Right atrium auricular region (tissue), 2 donors: ENCODE measurements around the gene TAAR8. TPM values are rescaled to one million over a fixed set of nuclear protein-coding genes. Genes with fewer than 3 reads are reported as not detected.
"Not testable (repeated sequence)": the region's sequence is repeated elsewhere in the genome, so short reads cannot be mapped to it uniquely, and the experiment has no call there.

Experiments used
- DNase-seq: peaks from one replicate; pipeline ENCODE4 v3.0.0-alpha.2; 2019; ENCODE audit warnings: low spot score
- H3K27ac ChIP-seq, 2 donors: fragments of 200-600 bp; sonication (generic); 1 replicate in 1 of 2; 2 replicates in 1 of 2; pipeline ENCODE4 v1.5.1; 2016 to 2019
- H3K27me3 ChIP-seq, 2 donors: fragments of 200-600 bp; sonication (generic); one replicate each; pipeline versions ENCODE4 v1.5.1 to v1.6.0; 2017 to 2019
- H3K36me3 ChIP-seq: fragments of 200-600 bp; sonication (generic); one replicate; pipeline ENCODE4 v1.5.1; 2016
- H3K4me1 ChIP-seq, 2 donors: fragments of 200-600 bp; sonication (generic); one replicate each; pipeline versions ENCODE4 v1.5.1 to v1.6.0; 2017 to 2019
- H3K4me3 ChIP-seq, 2 donors: fragments of 200-600 bp; sonication (generic); 1 replicate in 1 of 2; 2 replicates in 1 of 2; pipeline ENCODE4 v1.5.1; 2017 to 2019; ENCODE audit warnings: mild to moderate bottlenecking in 1 of 2, moderate library complexity in 1 of 2
- H3K9me3 ChIP-seq, 2 donors: fragments of 200-600 bp; sonication (generic); one replicate each; pipeline ENCODE4 v1.5.1; 2019
- total RNA-seq, 2 donors: library from RNA; depleted of rRNA; stranded (reverse); fragments of >200 nt; gene quantifications; one replicate each; pipeline ENCODE4 v1.1.0, GENCODE V29; 2016
- TF ChIP-seq, protein P1 (sequence below), 2 donors: fragments of 200-600 bp; sonication (generic); IDR thresholded peaks; one replicate each; pipeline ENCODE4 v1.5.1; 2019; ENCODE audit warnings: antibody characterized with exemption in 2 of 2

TAAR8 gene
- total RNA-seq, 2 donors from 2014 or later, result not detected

DNA sequence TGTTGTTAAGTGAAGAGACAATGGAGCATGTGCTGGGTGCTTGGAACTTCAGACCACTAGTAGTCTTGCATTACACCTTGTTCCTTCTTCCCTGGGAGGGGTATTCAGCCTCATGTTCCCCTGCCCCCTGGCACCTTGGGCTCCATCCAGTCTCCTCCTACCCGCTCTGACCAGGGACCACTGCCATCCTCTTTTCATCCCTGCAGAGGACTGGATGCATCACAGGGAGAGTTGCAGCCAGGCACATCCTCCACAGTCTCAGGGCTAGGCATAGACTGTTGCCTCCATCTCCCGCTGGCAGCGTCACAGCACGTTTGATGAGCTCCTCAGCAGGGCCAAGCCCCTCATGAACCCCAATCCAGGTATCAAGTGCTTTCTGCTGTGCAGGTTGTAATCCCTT is 1.3 kb upstream of the TAAR8 start:
- H3K27ac ChIP-seq, result no peak overlapping the region
- no peak for DNase-seq

DNA sequence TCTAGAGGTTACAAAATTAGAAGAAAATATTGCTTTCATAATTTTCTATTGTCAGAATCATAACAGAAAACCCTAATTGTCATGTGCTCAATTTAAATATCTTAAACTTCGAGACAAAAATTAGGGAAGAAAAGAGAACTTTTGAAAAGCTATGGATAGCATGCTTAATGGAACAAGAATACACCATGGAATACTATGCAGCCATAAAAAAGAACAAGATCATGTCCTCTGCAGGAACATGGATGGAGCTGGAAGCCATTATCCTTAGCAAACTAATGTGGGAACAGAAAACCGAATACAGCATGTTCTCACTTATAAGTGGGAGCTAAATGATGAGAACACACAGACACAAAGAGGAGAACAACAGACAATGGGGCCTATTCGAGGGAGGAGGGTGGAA is 7.6 kb downstream of the TAAR8 start:
- not testable (repeated sequence) for H3K36me3 ChIP-seq, DNase-seq, H3K27me3 ChIP-seq, H3K4me1 ChIP-seq, H3K27ac ChIP-seq, H3K9me3 ChIP-seq, H3K4me3 ChIP-seq

More for the DNA sequence above, 1.3 kb upstream of the TAAR8 start:
- H3K4me3 ChIP-seq, result no peak overlapping the region
- TF ChIP-seq, protein P1, sequence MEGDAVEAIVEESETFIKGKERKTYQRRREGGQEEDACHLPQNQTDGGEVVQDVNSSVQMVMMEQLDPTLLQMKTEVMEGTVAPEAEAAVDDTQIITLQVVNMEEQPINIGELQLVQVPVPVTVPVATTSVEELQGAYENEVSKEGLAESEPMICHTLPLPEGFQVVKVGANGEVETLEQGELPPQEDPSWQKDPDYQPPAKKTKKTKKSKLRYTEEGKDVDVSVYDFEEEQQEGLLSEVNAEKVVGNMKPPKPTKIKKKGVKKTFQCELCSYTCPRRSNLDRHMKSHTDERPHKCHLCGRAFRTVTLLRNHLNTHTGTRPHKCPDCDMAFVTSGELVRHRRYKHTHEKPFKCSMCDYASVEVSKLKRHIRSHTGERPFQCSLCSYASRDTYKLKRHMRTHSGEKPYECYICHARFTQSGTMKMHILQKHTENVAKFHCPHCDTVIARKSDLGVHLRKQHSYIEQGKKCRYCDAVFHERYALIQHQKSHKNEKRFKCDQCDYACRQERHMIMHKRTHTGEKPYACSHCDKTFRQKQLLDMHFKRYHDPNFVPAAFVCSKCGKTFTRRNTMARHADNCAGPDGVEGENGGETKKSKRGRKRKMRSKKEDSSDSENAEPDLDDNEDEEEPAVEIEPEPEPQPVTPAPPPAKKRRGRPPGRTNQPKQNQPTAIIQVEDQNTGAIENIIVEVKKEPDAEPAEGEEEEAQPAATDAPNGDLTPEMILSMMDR (IDR thresholded peaks at IDR 0.05), result no peak
- no peaks in the 10 kb centered on the region for H3K27me3 ChIP-seq
- no peaks in the 10 kb centered on the region for H3K36me3 ChIP-seq
- H3K4me1 ChIP-seq, result no peaks in the 10 kb centered on the region
- H3K9me3 ChIP-seq, result no peaks in the 10 kb centered on the region

DNA sequence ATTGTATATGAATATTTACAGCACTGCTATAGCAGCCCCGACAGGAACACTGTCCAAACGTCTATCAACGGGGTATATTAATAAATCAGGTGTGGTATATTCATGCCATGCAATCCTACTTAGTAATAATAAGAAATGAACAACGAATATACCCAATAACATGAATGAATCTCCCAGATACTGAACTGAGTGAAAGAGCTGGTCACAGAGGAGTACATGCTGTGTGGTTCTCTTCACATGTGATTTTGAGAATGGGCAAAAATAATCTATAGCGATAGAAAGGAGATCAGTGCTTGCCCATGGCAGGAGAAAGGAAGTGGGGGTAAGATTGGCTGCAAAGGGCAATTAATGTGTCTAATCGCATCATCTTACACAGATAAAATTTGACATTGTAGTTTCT is 13.9 kb downstream of the TAAR8 start:
- Histone ChIP-seq H3K36me3 (no peaks in the 10 kb centered on the region), H3K9me3 (no peaks in the 10 kb centered on the region), H3K27ac (no peak overlapping the region), H3K4me3 (no peak overlapping the region), H3K4me1 (no peaks in the 10 kb centered on the region), H3K27me3 (no peaks in the 10 kb centered on the region)
- no peak for DNase-seq
- TF ChIP-seq, protein P1 (IDR thresholded peaks at IDR 0.05), result no peak

DNA sequence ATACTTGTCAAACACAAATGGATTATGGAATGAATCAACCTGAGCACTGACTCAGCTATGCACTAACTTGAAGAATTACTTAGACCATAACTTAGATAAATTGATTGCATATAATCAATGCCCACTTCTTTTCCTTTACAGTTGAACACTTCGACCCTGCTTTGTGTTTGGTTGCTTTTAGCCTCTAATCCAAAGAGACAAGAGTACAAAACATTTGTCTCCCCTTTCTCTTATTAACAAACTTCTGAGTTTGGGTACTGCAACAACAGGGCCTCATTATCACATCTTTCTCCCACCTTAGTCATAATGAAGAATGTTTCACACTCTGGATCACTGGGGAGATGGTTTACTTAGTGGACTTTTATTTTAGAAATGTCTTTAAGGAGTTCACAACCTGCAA is 15.1 kb downstream of the TAAR8 start:
- no peaks in the 10 kb centered on the region for H3K36me3 ChIP-seq
- TF ChIP-seq, protein P1 (IDR thresholded peaks at IDR 0.05), result no peak
- H3K4me3 ChIP-seq, result no peak overlapping the region
- H3K27me3 ChIP-seq, result no peaks in the 10 kb centered on the region
- no peak overlapping the region for H3K27ac ChIP-seq
- H3K9me3 ChIP-seq, result no peaks in the 10 kb centered on the region
- no peak for DNase-seq
- H3K4me1 ChIP-seq, result no peaks in the 10 kb centered on the region

DNA sequence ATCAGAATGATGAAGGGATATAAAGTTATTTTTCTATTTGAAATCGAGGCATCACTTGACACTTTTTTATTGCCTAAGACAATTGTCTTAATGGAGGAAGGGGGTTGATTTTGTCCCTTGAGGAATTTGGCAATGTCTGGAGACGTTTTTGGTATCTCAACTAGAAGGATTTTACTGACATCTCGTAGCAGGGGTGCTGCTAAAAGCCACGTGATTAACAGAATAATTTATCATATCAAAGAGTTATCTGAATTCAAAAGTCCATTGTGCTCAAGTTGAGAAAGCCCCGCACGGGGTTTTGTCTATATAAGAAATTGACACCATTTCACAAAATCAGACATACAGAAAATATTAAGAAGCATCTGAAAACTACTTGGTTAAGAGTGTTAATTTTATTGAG is 16.1 kb downstream of the TAAR8 start:
- no peaks in the 10 kb centered on the region for H3K36me3 ChIP-seq
- TF ChIP-seq, protein P1 (IDR thresholded peaks at IDR 0.05), result no peak
- no peaks in the 10 kb centered on the region for H3K9me3 ChIP-seq
- no peak overlapping the region for H3K27ac ChIP-seq
- DNase-seq, result no peak
- H3K4me1 ChIP-seq, result no peaks in the 10 kb centered on the region
- no peak overlapping the region for H3K4me3 ChIP-seq
- H3K27me3 ChIP-seq, result no peaks in the 10 kb centered on the region

DNA sequence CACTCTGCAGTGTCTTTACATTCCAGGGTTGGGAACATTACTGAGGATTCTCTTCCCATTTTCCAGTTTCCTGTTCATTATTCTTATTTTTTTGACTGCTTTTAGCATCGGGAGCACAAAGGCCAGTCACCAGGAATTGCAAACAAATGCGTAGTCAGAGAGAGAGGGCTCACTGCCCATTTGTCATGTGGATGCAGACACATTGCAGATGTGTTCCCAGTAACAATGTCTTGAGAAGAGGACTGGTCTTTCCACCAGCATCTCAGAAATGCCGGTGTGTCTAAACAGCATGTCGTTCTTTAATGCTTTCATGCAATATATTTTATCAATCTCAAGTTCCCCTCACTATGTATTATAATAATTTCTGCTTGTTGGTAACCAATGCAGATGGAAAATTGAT is 16.7 kb downstream of the TAAR8 start:
- no peaks in the 10 kb centered on the region for H3K27me3 ChIP-seq
- no peak overlapping the region for H3K27ac ChIP-seq
- H3K9me3 ChIP-seq, result no peaks in the 10 kb centered on the region
- H3K4me1 ChIP-seq, result no peaks in the 10 kb centered on the region
- TF ChIP-seq, protein P1 (IDR thresholded peaks at IDR 0.05), result no peak
- no peak for DNase-seq
- H3K4me3 ChIP-seq, result no peak overlapping the region
- H3K36me3 ChIP-seq, result no peaks in the 10 kb centered on the region
